ENCODE measurements around the gene CCDC85C. TPM values are rescaled to one million over a fixed set of nuclear protein-coding genes. Genes with fewer than 3 reads are reported as not detected.

The CCDC85C gene
- total RNA-seq, 5 donors from 2014 or later (not counting 1 experiment from before 2014, with no cell fraction given) = 6.6 to 12.0 (median 9.1) TPM

DNA sequence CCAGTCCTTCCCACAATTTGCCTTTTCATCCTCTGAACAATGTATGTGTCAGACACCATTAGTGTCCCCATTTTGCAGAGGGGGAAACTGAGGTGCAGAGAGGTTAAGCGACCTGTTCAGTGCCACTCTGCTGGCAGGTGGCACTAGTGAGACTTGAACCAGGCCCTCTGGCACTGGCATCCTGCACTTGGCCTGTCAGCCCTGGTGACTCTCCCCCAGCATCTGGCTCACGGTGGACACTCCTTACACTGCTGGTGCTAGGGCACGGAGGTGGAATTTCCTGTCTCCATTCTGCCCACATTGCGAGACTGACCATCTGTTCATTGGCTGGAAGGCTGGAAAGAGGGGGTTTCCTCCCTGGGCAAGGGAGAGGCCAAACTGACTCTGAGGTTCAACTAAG is 74.1 kb downstream of the CCDC85C start:
- peaks cover 4 to 16% of the 10 kb centered on the region in 2 experiments for H3K4me1 ChIP-seq (ENCODE audit: control insufficient read depth in 1 of 2, extremely low read depth in 1 of 2, insufficient read depth in 2 of 2, low read length in 2 of 2)
- ATAC-seq (replicated peaks in 1 of 4) (no peak), DNase-seq (no peak)
- POLR2A ChIA-PET = no interaction called here
- H3K9me3 Mint-ChIP-seq = no peaks in the 10 kb centered on the region
- CTCF ChIA-PET = no interaction called here
- no peak overlapping the region for H3K4me3 ChIP-seq (ENCODE audit: control insufficient read depth in 1 of 2, extremely low read depth in 1 of 2, low read length in 1 of 2)
- H3K27me3 Mint-ChIP-seq = no peaks in the 10 kb centered on the region
- peaks cover 8 to 15% (median 8%) of the 10 kb centered on the region in 3 donors for H3K4me1 Mint-ChIP-seq
- no peak overlapping the region for H3K4me3 Mint-ChIP-seq
- H3K9me3 ChIP-seq = no peaks in the 10 kb centered on the region
- no peaks in the 10 kb centered on the region for H3K36me3 ChIP-seq (ENCODE audit: control insufficient read depth in 2 of 2, extremely low read depth in 1 of 2, insufficient read depth in 1 of 2, low read length in 1 of 2)
- no peak overlapping the region for H3K27ac Mint-ChIP-seq
- WGBS (ENCODE audit: insufficient coverage) = 80% methylated on average over 1 of the region's 4 CpGs
- no peaks in the 10 kb centered on the region for H3K36me3 Mint-ChIP-seq
- H3K27ac ChIP-seq (ENCODE audit: low read length) = no peak overlapping the region
- peaks cover 0 to 2% of the 10 kb centered on the region in 2 experiments for H3K27me3 ChIP-seq (replicated peaks in 1 of 2; ENCODE audit: control insufficient read depth in 2 of 2, extremely low read depth in 1 of 2, insufficient read depth in 2 of 2, low read length in 1 of 2)

GRCh38 chr14:99527427-99528076 is 76.5 kb downstream of the CCDC85C start:
- Mint-ChIP-seq H3K27ac (no peak overlapping the region), H3K27me3 (no peaks in the 10 kb centered on the region), H3K4me1 (peaks cover 14 to 23% (median 17%) of the 10 kb centered on the region in 3 donors), H3K4me3 (no peak overlapping the region), H3K9me3 (no peaks in the 10 kb centered on the region), H3K36me3 (no peaks in the 10 kb centered on the region)
- DNase-seq = no peak
- Histone ChIP-seq H3K27me3 (replicated peaks in 1 of 2; ENCODE audit: control insufficient read depth in 2 of 2, extremely low read depth in 1 of 2, insufficient read depth in 2 of 2, low read length in 1 of 2) (peaks cover 0 to 2% of the 10 kb centered on the region in 2 experiments), H3K36me3 (ENCODE audit: control insufficient read depth in 2 of 2, extremely low read depth in 1 of 2, insufficient read depth in 1 of 2, low read length in 1 of 2) (no peaks in the 10 kb centered on the region), H3K4me1 (ENCODE audit: control insufficient read depth in 1 of 2, extremely low read depth in 1 of 2, insufficient read depth in 2 of 2, low read length in 2 of 2) (peaks cover 9 to 20% of the 10 kb centered on the region in 2 experiments), H3K27ac (ENCODE audit: low read length) (no peak overlapping the region), H3K4me3 (ENCODE audit: control insufficient read depth in 1 of 2, extremely low read depth in 1 of 2, low read length in 1 of 2) (no peak overlapping the region), H3K9me3 (no peaks in the 10 kb centered on the region)
- POLR2A ChIA-PET = no interaction called here
- ATAC-seq (replicated peaks in 1 of 4) = no peak
- CTCF ChIA-PET = no interaction called here
- WGBS (ENCODE audit: insufficient coverage) = 86% methylated on average over 16 of the region's 19 CpGs

DNA sequence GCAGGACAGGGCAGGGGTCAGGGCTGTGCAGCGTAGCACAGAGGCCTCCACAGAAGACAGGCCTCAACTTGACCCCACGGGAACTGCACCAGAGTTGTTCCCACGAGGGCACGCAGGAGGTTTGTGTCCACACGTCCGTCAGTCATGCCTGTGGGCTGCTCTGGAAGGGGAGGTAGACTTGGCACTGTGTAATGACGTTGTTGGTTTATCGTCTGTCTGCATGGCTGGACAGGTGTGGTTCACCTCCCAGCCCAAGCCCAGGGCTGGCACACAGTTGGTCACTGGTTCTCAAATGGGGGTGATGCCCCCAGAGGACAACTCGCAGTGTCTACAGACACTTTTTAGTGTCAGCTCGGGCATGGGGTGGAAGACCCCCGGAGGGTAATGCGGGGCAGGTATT is 77.0 kb downstream of the CCDC85C start:
- Histone ChIP-seq H3K27ac (ENCODE audit: low read length) (no peak overlapping the region), H3K27me3 (replicated peaks in 1 of 2; ENCODE audit: control insufficient read depth in 2 of 2, extremely low read depth in 1 of 2, insufficient read depth in 2 of 2, low read length in 1 of 2) (peaks cover 0 to 2% of the 10 kb centered on the region in 2 experiments), H3K9me3 (no peaks in the 10 kb centered on the region), H3K36me3 (ENCODE audit: control insufficient read depth in 2 of 2, extremely low read depth in 1 of 2, insufficient read depth in 1 of 2, low read length in 1 of 2) (no peaks in the 10 kb centered on the region), H3K4me1 (ENCODE audit: control insufficient read depth in 1 of 2, extremely low read depth in 1 of 2, insufficient read depth in 2 of 2, low read length in 2 of 2) (peaks cover 9 to 20% of the 10 kb centered on the region in 2 experiments), H3K4me3 (ENCODE audit: control insufficient read depth in 1 of 2, extremely low read depth in 1 of 2, low read length in 1 of 2) (no peak overlapping the region)
- Mint-ChIP-seq H3K4me3 (no peak overlapping the region), H3K36me3 (no peaks in the 10 kb centered on the region), H3K27ac (no peak overlapping the region), H3K27me3 (no peaks in the 10 kb centered on the region), H3K4me1 (peaks cover 14 to 23% (median 17%) of the 10 kb centered on the region in 3 donors), H3K9me3 (no peaks in the 10 kb centered on the region)
- ChIA-PET CTCF (no interaction called here), POLR2A (no interaction called here)
- WGBS (ENCODE audit: insufficient coverage) = 85% methylated on average over 12 of the region's 12 CpGs
- no peak for DNase-seq
- no peak for ATAC-seq (replicated peaks in 1 of 4)

GRCh38 chr14:99525699-99526080 is 78.3 kb downstream of the CCDC85C start:
- Mint-ChIP-seq H3K36me3 (no peaks in the 10 kb centered on the region), H3K4me1 (peaks cover 14 to 23% (median 17%) of the 10 kb centered on the region in 3 donors), H3K27ac (peak overlapping the region; percentile 57 to 88), H3K27me3 (no peaks in the 10 kb centered on the region), H3K4me3 (peak overlapping the region in 1 of 3 donors; percentile 78), H3K9me3 (no peaks in the 10 kb centered on the region)
- peak overlapping the region; percentile 57 for H3K27ac ChIP-seq (ENCODE audit: low read length)
- H3K4me3 ChIP-seq (ENCODE audit: control insufficient read depth in 1 of 2, extremely low read depth in 1 of 2, low read length in 1 of 2) = no peak overlapping the region
- DNase-seq = no peak
- peaks cover 9 to 20% of the 10 kb centered on the region in 2 experiments for H3K4me1 ChIP-seq (ENCODE audit: control insufficient read depth in 1 of 2, extremely low read depth in 1 of 2, insufficient read depth in 2 of 2, low read length in 2 of 2)
- POLR2A ChIA-PET = no interaction called here
- WGBS (ENCODE audit: insufficient coverage) = 74% methylated on average over 11 of the region's 12 CpGs
- H3K27me3 ChIP-seq (replicated peaks in 1 of 2; ENCODE audit: control insufficient read depth in 2 of 2, extremely low read depth in 1 of 2, insufficient read depth in 2 of 2, low read length in 1 of 2) = peaks cover 0 to 2% of the 10 kb centered on the region in 2 experiments
- H3K36me3 ChIP-seq (ENCODE audit: control insufficient read depth in 2 of 2, extremely low read depth in 1 of 2, insufficient read depth in 1 of 2, low read length in 1 of 2) = no peaks in the 10 kb centered on the region
- H3K9me3 ChIP-seq = no peaks in the 10 kb centered on the region
- ATAC-seq (replicated peaks in 1 of 4) = peak; percentile 12 to 53 (median 28)
- CTCF ChIA-PET = no interaction called here

- ChIA-PET CTCF (interaction anchor here in 1 of 2 donors (0.7 kb wide), 1 partner anchor 371 kb away, joined by 3 read pairs; no protein-coding TSS in a partner anchor), POLR2A (no interaction called here)
- H3K4me1 ChIP-seq (ENCODE audit: control insufficient read depth in 1 of 2, extremely low read depth in 1 of 2, insufficient read depth in 2 of 2, low read length in 2 of 2) = peaks cover 9 to 20% of the 10 kb centered on the region in 2 experiments
- ATAC-seq (replicated peaks in 1 of 4) (peak; percentile 68 to 84 (median 81)), DNase-seq (peak in 17 of 35 experiments; percentile 5 to 46 (median 20))
- no peaks in the 10 kb centered on the region for H3K9me3 ChIP-seq
- Mint-ChIP-seq H3K27ac (peak overlapping the region; percentile 88 to 97), H3K27me3 (no peaks in the 10 kb centered on the region), H3K9me3 (no peaks in the 10 kb centered on the region), H3K36me3 (no peaks in the 10 kb centered on the region), H3K4me1 (peaks cover 14 to 23% (median 17%) of the 10 kb centered on the region in 3 donors), H3K4me3 (peak overlapping the region; percentile 46 to 78 (median 62))
- peaks cover 0 to 2% of the 10 kb centered on the region in 2 experiments for H3K27me3 ChIP-seq (replicated peaks in 1 of 2; ENCODE audit: control insufficient read depth in 2 of 2, extremely low read depth in 1 of 2, insufficient read depth in 2 of 2, low read length in 1 of 2)
- 62% methylated on average over 13 of the region's 17 CpGs for WGBS (ENCODE audit: insufficient coverage)
- H3K27ac ChIP-seq (ENCODE audit: low read length) = peak overlapping the region; percentile 57
- no peaks in the 10 kb centered on the region for H3K36me3 ChIP-seq (ENCODE audit: control insufficient read depth in 2 of 2, extremely low read depth in 1 of 2, insufficient read depth in 1 of 2, low read length in 1 of 2)
- H3K4me3 ChIP-seq (ENCODE audit: control insufficient read depth in 1 of 2, extremely low read depth in 1 of 2, low read length in 1 of 2) = peak overlapping the region in 1 of 2 donors; percentile 19
Measured at GRCh38 chr14:99524804-99525698, 79.0 kb downstream of the CCDC85C start.

DNA sequence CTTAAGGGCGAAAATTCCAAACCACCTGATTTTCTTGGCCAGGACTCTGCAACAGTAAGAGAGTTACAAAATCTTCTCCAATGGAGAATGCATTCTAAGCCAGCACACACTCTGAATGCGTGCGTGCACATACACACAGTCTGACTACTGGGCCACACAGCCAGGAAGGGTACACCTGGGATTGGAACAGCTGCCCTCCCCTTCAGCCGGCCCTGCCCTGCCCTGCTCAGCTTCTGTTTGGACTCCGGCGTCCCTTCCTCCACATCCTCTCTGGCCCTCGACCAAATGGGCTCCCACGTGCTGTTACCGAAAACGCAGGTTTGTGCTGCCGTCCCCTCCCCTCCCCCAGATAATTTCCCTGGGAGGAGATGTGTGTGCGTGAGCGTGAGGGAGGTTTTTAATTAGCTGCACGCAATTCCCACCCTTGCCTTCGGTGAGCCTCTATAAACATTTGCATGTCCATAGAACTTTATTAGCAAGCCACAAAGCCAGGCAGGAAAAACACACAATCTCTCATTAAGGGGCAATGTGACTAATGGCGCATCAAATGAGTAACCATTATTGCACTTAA is 79.8 kb downstream of the CCDC85C start:
- Mint-ChIP-seq H3K27ac (peak overlapping the region in 1 of 2 donors; percentile 97), H3K27me3 (no peaks in the 10 kb centered on the region), H3K9me3 (no peaks in the 10 kb centered on the region), H3K4me3 (peak overlapping the region in 1 of 3 donors; percentile 78), H3K36me3 (no peaks in the 10 kb centered on the region), H3K4me1 (peaks cover 14 to 23% (median 17%) of the 10 kb centered on the region in 3 donors)
- CTCF ChIA-PET = no interaction called here
- Histone ChIP-seq H3K27ac (ENCODE audit: low read length) (no peak overlapping the region), H3K36me3 (ENCODE audit: control insufficient read depth in 2 of 2, extremely low read depth in 1 of 2, insufficient read depth in 1 of 2, low read length in 1 of 2) (no peaks in the 10 kb centered on the region), H3K4me3 (ENCODE audit: control insufficient read depth in 1 of 2, extremely low read depth in 1 of 2, low read length in 1 of 2) (no peak overlapping the region), H3K9me3 (no peaks in the 10 kb centered on the region), H3K4me1 (ENCODE audit: control insufficient read depth in 1 of 2, extremely low read depth in 1 of 2, insufficient read depth in 2 of 2, low read length in 2 of 2) (peaks cover 9 to 20% of the 10 kb centered on the region in 2 experiments), H3K27me3 (replicated peaks in 1 of 2; ENCODE audit: control insufficient read depth in 2 of 2, extremely low read depth in 1 of 2, insufficient read depth in 2 of 2, low read length in 1 of 2) (peaks cover 0 to 2% of the 10 kb centered on the region in 2 experiments)
- 93% methylated on average over 6 of the region's 16 CpGs for WGBS (ENCODE audit: insufficient coverage)
- no peak for DNase-seq
- POLR2A ChIA-PET = no interaction called here
- no peak for ATAC-seq (replicated peaks in 1 of 4)
